ENCODE results near the gene SRSF1.

The SRSF1 gene

DNA sequence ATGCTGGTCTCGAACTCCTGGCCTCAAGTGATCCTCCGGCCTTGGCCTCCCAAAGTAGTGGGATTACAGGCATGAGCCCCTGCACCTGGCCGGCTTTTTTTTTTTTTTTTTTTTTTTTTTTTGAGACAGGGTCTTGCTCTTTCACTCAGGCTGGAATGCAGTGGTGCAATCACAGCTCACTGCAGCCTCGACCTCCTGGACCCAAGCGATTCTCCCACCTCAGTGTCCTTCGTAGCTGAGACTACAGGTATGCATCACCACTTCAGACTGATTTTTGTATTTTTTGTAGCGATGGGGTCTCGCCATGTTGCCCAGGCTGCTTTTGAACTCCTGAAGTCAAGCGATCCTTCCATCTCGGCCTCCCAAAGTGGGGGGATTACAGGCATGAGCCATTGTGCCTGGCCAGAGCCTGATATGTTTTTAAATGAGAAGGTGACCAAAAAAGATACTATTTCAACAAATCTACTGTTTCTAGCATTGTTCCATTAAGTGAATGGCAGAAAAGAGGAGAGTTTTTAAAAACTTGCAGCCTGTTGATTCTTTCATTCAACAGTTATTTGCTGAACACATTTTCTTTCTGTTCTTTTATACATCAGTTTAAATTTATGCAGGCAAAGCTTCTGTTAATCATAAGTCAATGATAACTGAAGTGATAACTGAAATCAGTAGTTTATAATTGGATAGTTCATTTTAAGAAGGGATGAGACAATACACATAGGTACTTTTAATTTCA lies 3.2 kb upstream of the SRSF1 start:
- DNase-seq (ENCODE audit: low spot score): no peak

DNA sequence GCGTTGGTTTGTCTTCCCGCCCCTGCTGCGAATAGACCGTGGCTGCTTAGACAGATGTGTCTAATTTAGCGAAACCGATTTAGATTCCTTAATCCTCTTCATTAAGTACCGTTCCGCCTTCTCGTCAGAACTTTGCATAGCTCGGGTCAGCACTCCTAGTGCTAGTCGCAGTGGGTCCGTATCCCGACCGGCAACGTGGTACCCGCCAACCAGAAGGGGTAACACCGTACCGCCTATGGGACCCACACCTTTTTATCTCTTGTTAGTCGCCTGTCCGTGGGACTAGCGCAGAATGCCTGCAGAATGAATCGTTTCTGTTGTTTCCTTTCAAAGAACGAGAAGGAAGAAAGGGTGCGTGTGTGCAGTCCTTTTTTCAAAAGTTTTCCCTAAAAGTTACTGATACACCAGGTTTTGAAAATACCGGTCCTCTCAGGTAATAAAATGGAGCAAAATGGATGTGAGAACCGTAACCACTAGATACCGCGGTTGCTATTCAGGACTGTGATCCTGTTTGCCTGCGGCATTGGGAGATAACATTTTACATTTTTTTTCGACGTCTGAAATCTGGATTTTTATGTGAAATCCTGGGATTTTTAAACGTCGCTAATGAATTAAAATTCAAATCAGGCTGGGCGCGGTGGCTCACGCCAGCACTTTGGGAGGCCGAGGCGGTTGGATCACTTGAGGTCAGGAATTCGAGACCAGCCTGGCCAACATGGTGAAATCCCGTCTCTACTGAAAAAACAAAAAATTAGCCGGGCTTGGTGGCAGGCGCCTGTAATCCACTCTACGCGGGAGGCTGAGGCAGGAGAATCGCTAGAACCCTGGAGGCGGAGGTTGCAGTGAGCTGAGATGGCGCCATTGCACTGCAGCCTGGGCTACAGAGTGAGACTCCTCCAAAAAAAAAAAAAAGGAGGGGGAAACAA lies 998 bp upstream of the SRSF1 start:
- DNase-seq (ENCODE audit: low spot score): no peak

GRCh38 chr17:58006560-58006923 lies 504 bp downstream of the SRSF1 start:
- DNase-seq (ENCODE audit: low spot score): peak; percentile 37

DNA sequence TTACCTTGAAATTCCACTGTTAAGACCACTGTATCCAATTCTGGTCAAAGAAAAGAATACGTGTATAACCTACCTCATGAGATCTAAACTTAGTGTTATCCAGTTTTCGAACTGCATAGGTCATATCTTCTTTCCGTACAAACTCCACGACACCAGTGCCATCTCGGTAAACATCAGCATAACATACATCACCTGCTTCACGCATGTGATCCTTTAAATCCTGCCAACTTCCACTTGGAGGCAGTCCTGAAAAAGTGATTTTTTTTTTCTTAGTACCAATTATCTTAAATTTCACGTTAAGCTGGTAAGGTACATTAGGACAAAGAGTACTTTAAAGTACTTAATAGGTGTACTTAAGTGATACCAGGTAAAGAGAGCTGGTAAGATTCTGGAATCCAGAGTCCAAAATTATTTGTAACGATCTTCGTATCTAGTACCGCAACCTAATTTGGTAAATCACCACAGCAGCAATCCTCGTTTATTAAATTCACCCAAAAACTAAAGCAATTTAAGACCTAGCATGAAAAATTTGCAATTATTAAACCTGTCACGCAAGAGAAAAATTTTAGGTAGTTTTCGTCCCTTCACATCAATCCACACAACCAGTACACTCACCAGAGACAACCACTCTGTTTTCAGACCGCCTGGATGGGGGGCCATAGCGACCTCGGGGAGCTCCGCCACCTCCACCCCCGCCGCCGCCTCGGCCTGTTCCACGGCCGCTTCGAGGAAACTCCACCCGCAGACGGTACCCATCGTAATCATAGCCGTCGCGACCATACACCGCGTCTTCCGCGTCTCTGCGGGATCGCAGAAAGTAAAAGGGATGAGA lies 1.1 kb downstream of the SRSF1 start:
- DNase-seq (ENCODE audit: low spot score): no peak

DNA sequence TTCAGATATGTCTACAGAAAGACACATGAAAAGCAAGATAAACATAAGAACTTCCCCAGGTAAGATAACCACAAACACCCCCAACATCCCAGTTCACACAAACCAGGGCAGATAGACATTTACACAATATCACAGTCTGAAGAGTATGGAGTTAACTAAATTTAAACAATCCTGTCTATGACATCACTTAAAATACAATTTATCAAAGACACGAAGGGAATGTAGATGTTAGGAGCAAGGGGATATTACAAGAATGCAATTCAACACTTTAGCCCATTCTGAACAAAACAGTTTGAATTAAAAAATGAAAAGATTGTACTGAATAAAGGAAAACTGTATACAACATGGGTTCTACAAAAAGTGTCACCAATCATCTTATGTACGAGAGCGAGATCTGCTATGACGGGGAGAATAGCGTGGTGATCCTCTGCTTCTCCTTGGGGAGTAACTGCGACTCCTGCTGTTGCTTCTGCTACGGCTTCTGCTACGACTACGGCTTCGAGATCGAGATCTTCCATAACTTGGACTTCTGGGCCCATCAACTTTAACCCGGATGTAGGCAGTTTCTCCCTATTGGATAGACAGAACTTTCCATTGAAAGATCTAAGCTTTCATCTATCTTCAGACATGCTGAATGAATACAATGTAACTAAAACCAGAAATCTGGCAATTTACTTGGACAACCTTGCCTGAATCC lies 1.9 kb downstream of the SRSF1 start:
- DNase-seq (ENCODE audit: low spot score): no peak

DNA sequence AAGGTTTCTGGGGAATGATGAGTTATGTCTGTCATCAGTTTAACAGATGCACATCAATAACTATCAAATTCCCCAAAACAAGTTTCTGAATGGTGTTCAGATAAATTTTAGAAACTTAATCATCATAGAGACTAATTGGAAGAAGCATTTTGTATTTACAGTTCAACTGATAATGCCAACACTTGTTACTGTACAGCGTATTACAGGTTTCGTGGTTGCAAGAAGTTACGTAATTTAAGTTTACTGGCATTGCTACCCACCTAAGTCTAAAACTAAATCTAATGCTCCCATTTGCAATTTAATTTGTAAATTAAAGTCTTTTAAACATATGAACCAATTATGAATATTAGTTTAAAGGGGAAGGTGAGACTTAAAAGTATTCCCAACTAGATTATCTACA lies 3.0 kb downstream of the SRSF1 start:
- no peak for DNase-seq (ENCODE audit: low spot score)

DNA sequence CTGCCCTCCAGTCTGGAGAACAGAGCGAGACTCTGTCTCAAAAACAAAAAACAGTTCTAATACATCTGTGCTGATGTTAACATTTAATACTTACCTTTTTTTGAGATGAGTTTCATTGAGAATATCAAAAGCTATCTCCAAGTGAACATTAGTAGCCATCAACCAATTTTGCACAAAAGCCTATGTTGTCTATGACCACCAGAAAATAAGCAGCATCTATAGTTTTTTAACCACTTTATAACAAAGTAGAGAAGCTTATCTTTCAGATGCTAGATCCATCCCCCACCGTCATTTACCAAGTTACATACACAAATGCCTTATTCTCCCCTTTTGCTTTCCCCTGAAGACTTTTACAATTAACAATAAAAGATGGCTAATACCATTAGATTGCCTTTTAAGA lies 4.1 kb downstream of the SRSF1 start:
- no peak for DNase-seq (ENCODE audit: low spot score)

DNA sequence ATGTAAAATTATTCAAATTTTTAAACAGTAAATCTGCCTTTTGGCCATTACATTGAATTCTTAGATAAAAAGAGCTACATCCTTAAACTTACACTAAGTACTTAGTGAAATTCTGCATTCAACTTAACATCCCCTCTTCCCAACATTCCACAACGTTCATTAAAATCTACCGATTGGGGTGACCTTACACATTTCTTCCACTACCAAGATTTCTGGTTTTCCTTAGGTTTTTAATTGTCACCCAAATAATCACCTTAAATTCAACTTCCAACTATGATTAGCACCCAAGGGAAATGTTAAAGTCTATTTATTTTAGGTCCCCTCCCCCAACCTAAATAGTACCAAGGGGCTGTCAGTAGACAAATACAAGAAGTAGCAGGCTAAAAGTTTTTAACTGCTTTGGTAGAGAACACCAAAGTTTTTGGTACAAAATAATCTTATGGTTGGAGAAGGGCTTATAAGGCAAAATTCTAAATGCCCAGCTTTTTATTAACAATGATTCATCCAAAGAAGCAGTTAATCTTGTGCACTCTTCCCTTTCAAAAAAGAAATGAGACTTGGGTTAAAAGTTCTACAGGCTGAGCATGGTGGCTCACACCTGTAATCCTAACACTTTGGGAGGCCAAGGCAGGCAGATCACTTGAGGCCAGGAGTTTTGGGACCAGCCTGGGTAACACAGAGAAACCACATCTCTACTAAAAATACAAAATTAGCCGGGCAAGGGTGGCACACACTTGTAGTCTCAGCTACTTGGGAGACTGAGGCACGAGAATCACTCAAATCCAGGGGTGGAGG lies 4.7 kb downstream of the SRSF1 start:
- DNase-seq (ENCODE audit: low spot score): no peak

DNA sequence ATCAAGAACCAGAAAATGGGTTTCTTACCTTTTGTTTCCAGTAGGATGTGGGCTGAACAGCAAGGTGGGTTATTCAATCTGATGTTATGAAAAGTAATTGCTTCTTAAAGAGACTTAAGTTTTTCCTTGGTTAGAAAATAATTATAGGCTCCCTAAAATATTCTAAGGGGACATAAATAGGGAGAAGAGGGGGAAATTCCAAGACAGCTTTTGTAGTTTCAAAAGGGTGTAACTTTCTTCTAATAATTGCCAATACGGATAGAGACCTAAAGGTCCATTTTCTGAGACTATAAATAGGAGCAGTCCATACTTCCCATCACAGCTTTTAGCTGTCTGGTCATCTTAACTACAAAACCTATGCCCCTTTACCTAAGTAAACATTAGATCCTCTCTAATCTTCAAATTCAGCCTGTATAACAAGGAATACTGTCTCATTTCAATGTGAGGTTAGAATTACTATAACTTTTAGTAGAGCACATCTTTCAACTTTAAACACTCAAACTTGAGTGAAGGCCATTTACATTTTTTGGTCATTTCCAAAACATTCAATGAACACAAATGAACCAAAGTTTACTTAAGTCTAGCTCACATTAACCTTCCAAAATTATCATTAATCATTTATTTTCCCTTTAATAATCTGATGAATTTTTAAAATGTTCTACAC lies 5.5 kb downstream of the SRSF1 start:
- DNase-seq (ENCODE audit: low spot score): no peak

DNA sequence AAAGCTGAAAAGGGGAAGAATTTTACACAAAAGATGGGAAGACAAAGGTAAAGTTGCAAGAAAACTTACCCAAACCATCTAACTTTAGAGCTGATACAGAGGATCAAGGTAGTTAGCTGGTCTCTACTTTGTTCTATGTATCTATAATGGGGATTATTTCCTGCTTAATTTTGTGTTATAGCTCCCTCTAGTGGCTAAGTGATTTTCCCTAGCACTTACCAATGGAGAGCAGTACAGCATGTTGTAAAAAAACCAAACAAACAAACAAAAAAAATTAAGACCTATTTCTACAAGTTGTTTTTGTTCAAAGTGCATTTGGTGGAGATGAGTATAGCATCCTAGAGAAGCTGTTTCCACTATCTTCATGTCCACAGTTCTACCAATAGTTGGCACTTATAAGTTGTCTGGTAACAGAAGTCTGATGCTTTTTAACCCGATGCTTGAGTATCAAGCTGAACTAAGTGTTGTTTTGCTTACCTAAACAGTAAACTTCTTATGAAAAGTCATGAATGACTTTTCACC lies 7.5 kb downstream of the SRSF1 start:
- DNase-seq (ENCODE audit: low spot score): peak; percentile 79

- no peak for DNase-seq (ENCODE audit: low spot score)
These were observed 8.0 kb downstream of the SRSF1 start for GRCh38 chr17:57999010-57999495.

- DNase-seq (ENCODE audit: low spot score): no peak
These were observed 9.8 kb downstream of the SRSF1 start for GRCh38 chr17:57997085-57997809.

DNA sequence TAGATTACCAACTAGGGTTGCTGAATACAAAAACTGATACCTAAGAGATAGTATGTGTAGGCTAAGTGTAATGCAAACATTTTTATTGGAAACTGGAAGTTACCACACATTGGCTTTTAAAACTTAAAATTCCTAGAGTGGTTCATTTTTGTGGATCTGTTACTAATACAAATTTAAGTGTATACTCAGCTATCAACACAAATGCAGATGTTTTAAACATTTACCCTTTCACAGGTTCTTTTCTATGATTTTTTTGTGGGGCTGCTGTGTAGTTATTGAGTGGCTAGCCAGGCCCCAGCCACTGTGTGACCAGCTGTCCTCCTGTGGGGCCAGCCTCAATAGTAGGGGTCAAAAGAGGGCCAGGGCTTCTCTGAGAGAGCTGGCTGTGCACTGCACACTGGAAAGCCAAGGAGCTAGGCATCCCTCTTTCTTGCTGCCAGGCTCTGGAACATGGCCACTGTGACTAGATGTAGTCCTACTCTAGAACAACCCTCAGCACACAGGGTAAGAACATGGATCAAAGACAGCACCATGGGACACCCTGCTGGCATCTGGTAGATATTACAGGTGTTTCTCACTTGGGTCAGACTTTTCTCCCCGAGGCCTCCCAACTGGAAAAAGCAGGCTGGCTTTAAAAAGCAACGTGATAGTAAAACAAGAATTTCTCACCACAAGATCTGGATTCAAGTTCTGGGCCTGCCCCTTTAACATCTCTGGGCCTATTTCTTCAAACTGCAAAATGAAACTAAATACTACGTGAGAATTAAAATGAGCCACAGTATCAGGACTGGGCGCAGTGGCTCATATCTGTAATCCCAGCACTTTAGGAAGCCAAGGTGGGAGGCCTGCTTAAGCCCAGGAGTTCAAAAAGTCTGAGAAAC lies 11.7 kb downstream of the SRSF1 start:
- DNase-seq (ENCODE audit: low spot score): peak; percentile 67

DNA sequence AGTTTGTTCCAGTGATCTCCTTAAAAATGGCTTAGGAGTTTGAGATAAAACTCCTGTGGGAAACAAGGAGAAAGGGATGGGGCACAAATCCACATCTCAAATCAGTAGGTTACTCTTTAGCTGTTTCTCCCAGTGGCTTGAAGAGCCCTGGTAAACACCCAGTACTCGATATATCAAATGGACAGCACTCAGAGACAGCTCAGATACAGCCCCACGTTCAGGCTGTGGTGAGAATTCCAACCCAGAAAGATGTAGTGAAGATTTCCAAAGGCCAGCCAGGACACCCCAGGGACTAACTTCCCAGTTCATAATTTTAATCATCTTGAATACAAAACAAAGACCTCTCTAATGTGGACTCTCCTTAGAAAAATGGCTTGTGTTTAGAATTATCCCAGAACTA lies 12.6 kb downstream of the SRSF1 start:
- DNase-seq (ENCODE audit: low spot score): no peak

DNA sequence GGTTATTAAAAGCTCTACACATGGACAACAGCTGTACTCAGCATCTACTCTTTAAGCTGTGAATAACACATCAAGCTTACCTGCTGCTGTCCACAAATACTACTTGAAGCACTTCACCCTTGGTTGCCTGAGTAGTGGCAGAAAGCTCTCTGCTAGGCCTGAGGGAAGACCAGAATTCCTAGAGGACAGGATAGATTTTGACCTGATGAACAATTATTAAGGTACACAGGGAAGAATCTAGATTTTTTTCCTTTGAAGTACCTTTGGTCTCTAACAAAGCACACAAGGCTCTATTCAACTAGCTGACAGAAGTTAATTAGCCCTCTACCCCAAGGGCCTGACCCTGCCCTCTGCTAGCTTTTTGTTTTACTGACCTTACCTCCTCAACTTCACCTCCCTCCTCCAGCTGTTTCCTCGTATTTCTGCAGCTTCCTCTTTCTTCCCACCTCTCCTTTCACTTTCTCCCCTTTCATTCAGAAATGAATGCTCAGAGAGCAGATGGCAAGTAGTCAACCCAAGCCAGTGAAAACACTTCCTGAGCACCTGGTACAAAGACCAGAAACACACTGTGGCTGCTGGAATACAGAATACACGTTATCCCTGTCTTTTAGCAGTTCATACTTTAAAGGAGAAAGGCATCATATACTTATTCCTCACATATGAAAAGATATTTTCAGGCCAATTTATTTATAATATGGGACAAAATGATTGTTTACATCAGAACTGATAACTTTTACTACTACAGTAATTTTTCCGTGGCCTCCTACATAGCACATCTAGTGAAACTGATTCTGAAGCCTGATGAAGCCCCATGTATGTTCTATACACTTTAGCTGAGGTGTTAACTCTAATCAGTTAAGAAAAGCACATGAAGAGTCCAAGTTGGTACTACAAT lies 13.3 kb downstream of the SRSF1 start:
- DNase-seq (ENCODE audit: low spot score): no peak

DNA sequence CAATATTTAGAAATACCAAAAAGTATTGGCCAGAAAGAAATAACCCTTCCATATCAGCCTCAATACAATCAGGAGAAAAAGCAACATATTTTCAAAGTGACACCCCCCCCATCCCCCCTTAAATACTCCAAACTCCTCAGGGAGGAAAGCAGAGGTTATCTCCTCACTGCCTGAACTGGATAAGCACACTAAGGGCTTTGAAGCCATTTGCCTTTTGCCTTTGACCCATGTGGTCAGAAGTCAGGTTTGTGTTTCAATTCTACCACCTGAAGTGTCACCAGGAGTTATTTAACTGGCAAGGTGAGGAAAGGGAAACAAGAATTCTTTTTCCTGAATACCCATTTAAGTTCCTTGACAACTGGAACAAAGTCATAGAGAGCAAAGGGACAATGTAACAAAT lies 15.5 kb downstream of the SRSF1 start:
- DNase-seq (ENCODE audit: low spot score): no peak

DNA sequence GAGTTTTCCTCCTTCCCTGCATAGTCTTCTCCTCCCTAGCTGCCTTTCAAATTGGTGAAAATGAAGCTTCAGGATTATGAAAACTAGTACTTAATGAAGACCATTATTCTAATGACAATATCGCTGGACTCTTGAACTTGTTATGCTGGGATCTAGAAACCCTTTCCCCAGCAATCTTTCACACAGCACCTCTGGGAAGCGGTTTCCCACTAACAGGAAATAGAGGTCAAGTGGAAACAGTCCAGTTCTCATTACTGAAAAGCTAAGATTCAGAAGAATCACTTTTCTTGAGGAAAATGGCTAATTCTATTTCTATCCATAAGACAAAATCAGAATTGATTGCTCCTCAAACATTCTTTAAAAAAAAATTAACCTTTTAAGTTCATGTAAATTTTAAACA lies 17.0 kb downstream of the SRSF1 start:
- no peak for DNase-seq (ENCODE audit: low spot score)
